Dedifferentiated amniotic fluid mesenchymal stem cell (primary cell): Measurements from ENCODE around the gene NOC4L.
A peak's percentile ranks its signal among the peaks of the same experiment; 100 is the strongest.
"Not testable (repeated sequence)": the region's sequence is repeated elsewhere in the genome, so short reads cannot be mapped to it uniquely, and the experiment has no call there.

Experiments used
- DNase-seq: peaks from one replicate; pipeline ENCODE4 v3.0.0-alpha.2; 2016; ENCODE audit errors: extremely low spot score

Gene NOC4L

GRCh38 chr12:132142679-132143335 is 1.4 kb upstream of the NOC4L start:
- DNase-seq, result no peak

GRCh38 chr12:132143336-132144071 is 753 bp upstream of the NOC4L start:
- no peak for DNase-seq

- no peak for DNase-seq
These were observed 532 bp downstream of the NOC4L start for GRCh38 chr12:132144810-132145168.

GRCh38 chr12:132145334-132145733 is 1.1 kb downstream of the NOC4L start:
- no peak for DNase-seq

- no peak for DNase-seq
These were observed 1.8 kb downstream of the NOC4L start for GRCh38 chr12:132146098-132146497.

GRCh38 chr12:132146772-132147422 is 2.6 kb downstream of the NOC4L start:
- DNase-seq, result no peak

- DNase-seq, result no peak
These were observed 3.4 kb downstream of the NOC4L start for GRCh38 chr12:132147423-132148367.

GRCh38 chr12:132148368-132149045 is 4.2 kb downstream of the NOC4L start:
- DNase-seq, result no peak

GRCh38 chr12:132149526-132149925 is 5.3 kb downstream of the NOC4L start:
- DNase-seq, result not testable (repeated sequence)

GRCh38 chr12:132150780-132151144 is 6.5 kb downstream of the NOC4L start:
- no peak for DNase-seq

- DNase-seq, result no peak
These were observed 7.0 kb downstream of the NOC4L start for GRCh38 chr12:132151145-132151765.

- DNase-seq, result no peak
These were observed 7.6 kb downstream of the NOC4L start for GRCh38 chr12:132151766-132152410.

GRCh38 chr12:132152411-132152821 is 8.2 kb downstream of the NOC4L start:
- DNase-seq, result no peak

GRCh38 chr12:132152953-132153352 is 8.7 kb downstream of the NOC4L start:
- no peak for DNase-seq

GRCh38 chr12:132153501-132154340 is 9.5 kb downstream of the NOC4L start:
- DNase-seq, result peak; percentile 16

GRCh38 chr12:132154341-132154761 is 10.1 kb downstream of the NOC4L start:
- DNase-seq, result no peak

- DNase-seq, result no peak
These were observed 10.9 kb downstream of the NOC4L start for GRCh38 chr12:132154941-132155770.

- no peak for DNase-seq
These were observed 11.7 kb downstream of the NOC4L start for GRCh38 chr12:132155771-132156572.
